T-helper 1 cell treated with Interleukin-12 subunit alpha and Interleukin-12 subunit beta and Interleukin-4 antibody, amounts not matched to agents 30 ng/mL and 1 ng/mL, for 36 hours (primary cell): ENCODE data around the gene CCDC157. TPM values are rescaled to one million over a fixed set of nuclear protein-coding genes. Genes with fewer than 3 reads are reported as not detected.

ENCODE experiments used
- total RNA-seq: library from RNA; stranded (reverse); gene quantifications from 2 replicates; pipeline ENCODE4 v1.2.3, GENCODE V29; 2022

CCDC157 gene
- total RNA-seq, 1 donor from 2014 or later, result 4.6 TPM

Other genes with a start within 250 kb of the CCDC157 start
- 208 and 211 TPM in 2 replicates for gene LIF, start 110.2 kb upstream of the CCDC157 start, total RNA-seq
- gene OSM, start 90.2 kb upstream of the CCDC157 start, total RNA-seq, result 193 and 195 TPM in 2 replicates
- 16.6 and 17.5 TPM in 2 replicates for gene CASTOR1, start 67.5 kb upstream of the CCDC157 start, total RNA-seq
- gene TBC1D10A, start 30.1 kb upstream of the CCDC157 start, total RNA-seq, result 46.7 and 51.8 TPM in 2 replicates
- 260 and 266 TPM in 2 replicates for gene SF3A1, start 113 bp upstream of the CCDC157 start, total RNA-seq
- 9.3 and 9.5 TPM in 2 replicates for gene RNF215, start 30.4 kb downstream of the CCDC157 start, total RNA-seq
- gene SEC14L2, start 40.0 kb downstream of the CCDC157 start, total RNA-seq, result 11.1 and 12.2 TPM in 2 replicates
- gene MTFP1, start 68.8 kb downstream of the CCDC157 start, total RNA-seq, result 43.1 and 43.8 TPM in 2 replicates
- 0.22 TPM in 1 of 2 replicates, not detected in the other for gene SEC14L3, start 115.0 kb downstream of the CCDC157 start, total RNA-seq
- not detected in 2 replicates for gene SEC14L4, start 148.7 kb downstream of the CCDC157 start, total RNA-seq
- not detected in 2 replicates for gene SEC14L6, start 189.7 kb downstream of the CCDC157 start, total RNA-seq
- gene GAL3ST1, start 217.7 kb downstream of the CCDC157 start, total RNA-seq, result not detected in 2 replicates
- gene PES1, start 234.9 kb downstream of the CCDC157 start, total RNA-seq, result 88.1 and 89.0 TPM in 2 replicates